ENCODE results near the gene SCYL1.
A peak's percentile ranks its signal among the peaks of the same experiment; 100 is the strongest.

SCYL1 gene

DNA sequence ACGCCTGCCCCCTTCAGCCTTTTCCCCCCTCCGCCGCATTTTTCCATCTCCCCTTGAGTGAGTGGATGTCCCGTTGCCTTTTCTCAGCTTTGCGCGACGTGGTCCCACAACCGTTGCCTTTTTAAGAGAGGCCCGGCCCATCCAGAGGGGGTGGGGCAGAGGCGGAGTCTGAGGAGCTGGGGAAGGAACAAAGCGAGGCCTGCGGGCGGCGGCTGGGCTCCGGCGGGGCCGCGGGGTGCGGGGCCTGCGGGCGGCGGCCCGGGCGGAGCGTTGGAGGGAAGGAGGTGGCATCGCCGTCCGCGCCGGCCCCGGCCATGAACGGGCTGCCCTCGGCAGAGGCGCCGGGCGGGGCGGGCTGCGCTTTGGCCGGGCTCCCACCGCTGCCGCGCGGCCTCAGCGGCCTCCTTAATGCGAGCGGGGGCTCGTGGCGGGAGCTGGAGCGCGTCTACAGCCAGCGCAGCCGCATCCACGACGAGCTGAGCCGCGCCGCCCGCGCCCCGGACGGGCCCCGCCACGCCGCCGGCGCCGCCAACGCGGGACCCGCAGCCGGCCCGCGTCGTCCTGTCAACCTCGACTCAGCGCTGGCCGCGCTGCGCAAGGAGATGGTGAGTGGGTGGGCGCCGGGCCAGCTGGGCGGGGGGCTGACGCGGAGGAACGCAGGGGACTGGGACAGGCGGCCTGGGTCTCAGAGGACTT is 47.6 kb downstream of the SCYL1 start, which contains the start of gene FAM89B:
Gene FAM89B (plus strand): TSS at position 183 of the 696 bp plus-strand sequence. CDS start 132 bp downstream, at position 315.
- DNase-seq, result peak; percentile 76

DNA sequence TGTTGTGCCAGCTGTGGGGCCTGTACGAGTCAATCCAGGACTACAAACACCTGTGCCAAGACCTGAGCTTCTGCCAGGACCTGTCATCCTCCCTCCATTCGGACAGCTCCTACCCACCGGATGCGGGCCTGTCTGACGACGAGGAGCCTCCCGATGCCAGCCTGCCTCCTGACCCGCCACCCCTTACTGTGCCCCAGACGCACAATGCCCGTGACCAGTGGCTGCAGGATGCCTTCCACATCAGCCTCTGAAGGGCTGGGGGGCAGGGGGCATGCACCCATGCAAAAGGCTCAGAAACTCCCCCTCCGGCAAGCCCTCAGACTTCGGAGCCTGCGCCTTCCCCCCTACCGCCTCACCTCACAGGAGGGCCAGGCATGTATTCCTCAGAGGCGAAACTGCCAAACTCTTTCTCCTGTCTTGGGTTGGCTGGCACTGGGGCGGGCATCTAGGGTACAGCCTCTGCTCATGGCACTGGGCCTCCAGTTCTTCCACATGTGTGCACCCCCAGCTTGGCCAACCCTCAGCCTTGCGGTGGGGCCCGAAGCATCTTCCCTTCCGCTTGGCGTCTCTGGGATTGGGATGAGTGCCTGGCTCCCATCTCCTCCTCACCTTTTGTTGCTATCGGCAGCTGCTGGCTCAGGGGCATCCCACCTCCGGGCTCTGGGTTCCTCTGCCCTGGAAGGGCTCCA is 48.7 kb downstream of the SCYL1 start:
- no peak for DNase-seq

DNA sequence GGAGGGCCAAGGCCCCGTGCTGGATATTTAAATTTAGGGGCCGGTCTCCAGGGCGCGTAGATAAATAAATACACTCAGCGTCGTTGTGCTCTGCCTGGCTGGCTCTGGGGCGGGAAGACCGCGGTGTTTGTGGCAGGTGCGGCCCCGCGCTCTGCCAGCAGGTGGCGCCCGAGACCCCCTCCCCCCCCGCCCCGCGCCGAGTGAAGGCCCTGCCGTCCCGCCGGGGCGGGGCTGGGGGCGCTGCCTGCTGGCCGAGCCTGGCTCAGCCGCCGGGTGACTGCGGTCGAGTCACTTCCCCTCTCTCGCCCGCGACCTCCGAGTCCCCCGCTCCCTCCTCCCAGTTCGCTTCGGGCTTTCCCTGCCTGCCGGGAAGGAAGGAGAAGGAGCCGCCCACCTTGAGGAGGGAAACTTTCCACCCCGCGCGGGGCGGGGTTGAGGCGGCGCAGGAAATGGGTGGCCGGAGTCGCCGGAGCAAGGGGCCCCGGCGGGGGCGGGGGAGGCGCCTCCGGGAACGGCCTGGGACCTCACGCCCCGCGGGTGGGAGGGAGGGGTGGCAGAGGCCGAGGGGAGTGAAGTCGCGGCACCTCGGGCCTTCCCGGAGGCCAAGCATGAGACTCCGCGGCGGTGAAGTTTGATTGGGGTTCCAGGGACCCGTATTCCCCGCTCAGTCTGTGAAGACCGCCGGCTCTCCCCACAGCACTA is 49.4 kb downstream of the SCYL1 start:
- peak; percentile 79 for DNase-seq

DNA sequence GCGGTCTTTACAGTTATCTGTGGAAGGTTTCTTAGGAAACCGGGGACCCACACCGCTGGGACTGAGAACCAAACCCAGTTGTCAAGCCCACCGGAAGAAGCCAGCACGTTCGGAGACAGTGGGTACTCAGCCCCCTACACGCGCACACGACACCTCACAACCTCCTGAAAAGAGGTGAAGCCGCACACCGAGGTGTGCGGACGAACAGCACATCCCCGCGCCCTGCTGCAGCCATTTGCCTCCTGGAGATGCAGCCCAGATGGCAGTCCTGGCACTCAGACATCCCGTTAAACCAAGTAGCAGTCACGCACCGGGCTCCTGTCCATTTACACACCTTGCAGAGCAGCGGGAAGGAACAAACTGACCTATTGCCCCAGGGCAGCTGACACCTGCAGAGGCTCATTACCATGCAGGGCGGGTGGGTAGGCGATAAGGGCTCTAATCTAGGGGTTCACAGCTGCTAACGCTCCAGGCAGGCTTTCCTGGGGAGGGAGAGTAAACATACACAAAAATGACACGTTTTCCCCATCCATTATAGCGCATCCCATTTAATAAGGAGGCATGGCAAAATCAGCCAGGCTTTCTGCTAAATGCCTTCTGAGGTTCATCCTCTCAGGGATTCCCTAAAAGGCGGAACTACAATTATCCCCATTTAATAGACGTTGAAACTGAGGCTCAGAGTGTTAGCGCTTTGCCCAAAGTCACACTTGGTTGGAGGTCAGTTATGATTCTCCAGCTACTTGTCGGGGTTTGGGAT is 50.1 kb downstream of the SCYL1 start:
- no peak for DNase-seq

DNA sequence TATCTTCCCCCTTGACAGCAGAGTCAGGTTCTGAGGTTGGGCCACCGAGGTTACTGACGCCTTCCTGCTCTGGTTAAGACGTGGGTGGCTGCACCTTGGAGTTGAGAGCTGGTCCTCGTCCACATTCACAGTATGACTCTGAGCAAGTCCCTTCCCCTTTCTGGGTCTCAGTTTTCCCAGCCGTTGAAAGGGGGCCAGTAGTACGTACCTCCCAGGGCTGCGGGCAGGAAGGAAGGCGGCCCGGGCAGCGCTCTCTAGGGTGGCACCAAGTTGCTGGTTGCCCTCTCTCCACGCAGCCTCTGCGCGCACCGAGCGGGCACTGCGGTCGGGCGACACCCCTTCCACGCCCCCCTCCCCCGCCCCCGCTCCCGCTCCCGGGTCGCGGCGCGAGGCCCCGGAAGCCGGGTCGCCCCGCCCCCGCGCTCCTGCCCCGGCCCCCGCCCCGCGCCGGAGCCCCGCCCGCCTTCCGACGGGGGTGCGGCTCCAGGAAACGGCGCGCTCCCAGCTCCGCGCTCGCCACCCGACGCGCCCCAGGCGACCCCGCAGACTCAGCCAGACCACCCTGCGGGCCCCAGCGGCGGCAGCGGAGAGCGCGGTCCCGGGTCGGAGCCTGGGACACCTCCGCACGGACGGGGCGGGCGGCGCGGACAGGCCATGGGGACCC is 50.8 kb downstream of the SCYL1 start, which contains the start of gene EHBP1L1:
Gene EHBP1L1 (plus strand): TSS at position 486 of the 664 bp plus-strand sequence. CDS start 250 bp downstream, outside the sequence.
- peak; percentile 71 for DNase-seq

DNA sequence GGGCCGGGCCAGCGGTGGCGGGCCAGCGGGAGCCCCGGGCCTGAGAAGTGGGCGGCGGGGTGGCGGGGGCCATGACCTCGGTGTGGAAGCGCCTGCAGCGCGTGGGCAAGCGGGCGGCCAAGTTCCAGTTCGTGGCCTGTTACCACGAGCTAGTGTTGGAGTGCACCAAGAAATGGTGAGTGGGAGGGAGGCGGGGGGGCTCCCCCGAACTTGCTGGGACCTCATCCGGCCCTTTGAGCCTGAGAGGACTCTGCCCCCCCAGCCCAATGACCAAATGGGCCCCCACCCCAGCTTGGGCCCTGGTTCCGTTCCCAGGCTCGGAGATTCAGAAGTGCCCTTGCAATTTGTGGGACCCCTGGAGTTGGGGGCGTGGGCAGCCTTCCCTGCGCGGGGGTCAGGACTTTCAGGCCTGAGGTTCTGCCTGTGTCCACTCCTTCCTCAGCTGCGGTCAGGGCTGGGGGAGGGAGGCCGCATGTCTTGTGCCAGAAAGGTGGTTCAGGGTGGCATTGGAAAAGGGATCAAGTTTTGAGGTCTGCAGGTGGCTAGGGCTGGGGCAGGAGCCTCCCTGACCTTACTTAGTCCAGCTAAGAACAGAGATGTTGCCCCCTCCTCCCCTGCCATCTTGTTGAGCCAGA is 51.5 kb downstream of the SCYL1 start:
- DNase-seq, result no peak

DNA sequence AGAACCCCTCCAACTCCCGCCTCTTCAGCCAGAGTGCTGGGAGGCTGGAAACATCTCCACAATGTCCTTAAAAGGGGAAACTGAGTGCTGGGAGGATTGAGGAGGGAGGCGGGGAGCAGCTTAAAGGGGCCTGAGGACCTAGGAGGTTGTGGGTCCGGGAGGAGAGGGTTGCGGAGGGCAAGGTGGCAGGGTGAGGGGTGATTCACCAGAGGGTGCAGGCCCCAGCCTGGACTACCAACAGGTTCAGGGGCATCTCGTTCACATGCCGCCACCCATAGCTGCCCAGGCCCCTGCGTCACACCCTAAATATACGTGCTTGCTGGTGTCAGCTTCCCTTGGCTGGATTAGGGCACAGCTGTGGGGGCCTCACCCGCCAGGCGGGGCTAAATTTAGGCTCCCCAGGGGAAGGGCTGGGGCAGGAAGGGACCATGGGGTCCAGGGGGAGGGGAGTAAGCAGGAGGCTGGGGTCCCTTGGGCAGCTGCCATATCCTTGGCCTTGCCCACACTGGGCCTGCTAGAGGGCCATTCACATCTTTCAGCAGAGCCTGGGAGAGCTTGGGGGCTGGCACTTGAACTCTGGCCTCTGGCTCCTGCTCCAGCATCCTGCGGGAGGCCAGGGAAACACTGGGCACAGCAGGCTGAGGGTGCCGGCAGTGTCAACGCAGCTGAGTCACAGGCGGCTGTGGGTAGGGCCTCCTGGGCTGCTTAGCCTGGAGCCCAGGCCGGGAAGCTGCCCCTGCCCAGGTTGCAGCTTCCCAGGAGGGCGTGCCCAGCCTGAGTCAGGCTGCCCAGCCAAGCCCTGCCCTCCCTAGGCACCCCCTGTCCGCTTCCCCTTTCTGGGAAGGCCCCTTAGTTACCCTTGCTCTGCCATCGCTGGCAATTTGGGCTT is 52.2 kb downstream of the SCYL1 start:
- no peak for DNase-seq

DNA sequence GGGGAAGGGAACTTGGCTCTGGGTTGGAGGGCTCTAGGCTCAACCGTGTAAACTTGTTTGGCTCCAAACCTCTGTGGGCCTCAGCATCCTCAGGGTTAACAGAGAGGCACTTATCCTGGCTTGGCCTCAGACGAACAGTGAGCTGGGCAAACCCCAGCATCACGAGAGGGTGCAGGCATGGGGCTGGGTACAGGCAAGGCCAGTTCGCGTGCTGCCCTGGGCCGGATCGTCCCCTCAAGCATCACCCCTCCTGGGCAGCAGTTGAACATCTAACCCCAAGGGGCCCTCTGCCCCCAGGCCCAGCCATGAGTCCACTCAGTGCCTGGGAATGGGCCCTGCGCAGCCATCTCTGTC is 52.9 kb downstream of the SCYL1 start:
- no peak for DNase-seq

DNA sequence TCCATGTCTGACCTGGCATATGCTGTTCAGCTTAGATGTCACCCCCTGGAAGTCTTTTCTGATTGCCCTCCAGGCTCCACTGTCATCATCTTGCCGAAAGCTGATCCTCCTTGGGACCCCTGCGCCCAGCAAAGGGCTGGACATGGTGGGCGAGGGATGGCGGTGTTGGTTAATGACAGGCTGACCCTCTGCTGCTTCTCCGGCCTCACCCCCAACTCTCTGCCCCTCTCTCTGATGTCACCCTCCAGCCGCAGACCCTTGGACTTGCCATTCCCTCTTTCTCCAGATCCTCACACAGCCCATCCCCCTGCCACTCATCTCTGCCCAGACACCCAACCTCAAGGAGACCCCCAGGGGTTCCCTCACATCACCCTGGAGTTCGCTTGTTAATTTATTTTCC is 53.3 kb downstream of the SCYL1 start:
- no peak for DNase-seq

DNA sequence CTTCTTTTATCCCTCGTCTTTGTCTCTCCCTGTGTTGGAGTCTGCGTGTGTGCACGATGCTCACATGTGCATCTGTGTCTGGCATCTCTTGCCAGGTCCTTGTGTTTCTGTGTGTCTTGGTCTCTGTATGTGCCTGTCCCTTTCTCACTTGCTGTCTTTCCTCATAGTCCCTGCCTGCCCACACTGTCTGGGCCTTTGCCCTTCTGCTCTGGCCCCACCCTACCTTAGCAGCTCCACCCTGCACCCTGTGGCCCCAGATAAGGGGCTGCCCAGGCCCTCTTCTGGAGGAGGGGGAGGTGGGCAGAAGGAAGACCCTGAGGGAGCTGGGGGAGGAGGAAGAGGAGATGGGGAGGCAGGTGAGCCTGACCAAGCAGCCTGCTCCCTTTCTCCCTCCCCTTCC is 53.8 kb downstream of the SCYL1 start:
- no peak for DNase-seq

DNA sequence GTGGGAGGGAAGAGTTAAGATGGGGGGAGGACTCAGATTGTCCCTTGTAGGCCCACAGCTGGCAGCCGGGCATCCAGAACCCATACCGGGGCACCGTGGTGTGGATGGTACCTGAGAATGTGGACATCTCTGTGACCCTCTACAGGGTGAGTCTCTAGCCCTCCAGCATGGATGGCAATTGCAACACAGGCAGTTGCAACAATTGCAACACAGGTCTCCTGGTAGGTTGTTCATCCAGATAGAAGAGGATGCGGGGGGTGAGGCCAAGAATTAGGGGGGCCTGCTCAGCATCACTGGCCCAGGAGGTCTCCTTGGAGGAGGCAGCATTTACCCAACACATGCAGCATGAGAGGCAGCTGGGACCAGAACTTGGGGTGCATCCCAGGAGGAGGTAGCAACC is 54.4 kb downstream of the SCYL1 start:
- no peak for DNase-seq

DNA sequence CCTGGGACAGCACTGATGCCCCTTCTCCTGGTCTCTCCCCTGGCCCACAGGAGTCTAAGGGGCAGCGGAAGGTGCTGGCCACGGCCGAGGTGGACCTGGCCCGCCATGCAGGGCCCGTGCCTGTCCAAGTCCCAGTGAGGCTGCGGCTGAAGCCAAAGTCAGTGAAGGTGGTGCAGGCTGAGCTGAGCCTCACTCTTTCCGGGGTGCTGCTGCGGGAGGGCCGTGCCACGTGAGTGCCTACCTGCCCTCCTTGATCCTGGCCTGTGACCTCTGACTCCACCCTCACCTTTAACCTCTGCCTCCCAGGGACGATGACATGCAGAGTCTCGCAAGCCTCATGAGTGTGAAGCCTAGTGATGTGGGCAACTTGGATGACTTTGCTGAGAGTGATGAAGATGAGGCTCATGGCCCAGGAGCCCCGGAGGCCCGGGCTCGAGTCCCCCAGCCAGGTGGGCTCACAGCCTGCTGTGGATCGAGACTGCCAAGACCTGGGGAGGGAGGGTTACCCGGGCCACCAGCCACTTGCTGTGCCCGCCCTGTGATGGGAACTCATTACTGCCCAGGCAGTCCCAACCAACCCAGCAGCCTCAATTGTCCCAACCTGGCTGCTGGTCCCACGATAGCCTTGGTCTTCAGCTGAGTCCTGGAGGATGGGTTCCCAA is 55.3 kb downstream of the SCYL1 start:
- no peak for DNase-seq

DNA sequence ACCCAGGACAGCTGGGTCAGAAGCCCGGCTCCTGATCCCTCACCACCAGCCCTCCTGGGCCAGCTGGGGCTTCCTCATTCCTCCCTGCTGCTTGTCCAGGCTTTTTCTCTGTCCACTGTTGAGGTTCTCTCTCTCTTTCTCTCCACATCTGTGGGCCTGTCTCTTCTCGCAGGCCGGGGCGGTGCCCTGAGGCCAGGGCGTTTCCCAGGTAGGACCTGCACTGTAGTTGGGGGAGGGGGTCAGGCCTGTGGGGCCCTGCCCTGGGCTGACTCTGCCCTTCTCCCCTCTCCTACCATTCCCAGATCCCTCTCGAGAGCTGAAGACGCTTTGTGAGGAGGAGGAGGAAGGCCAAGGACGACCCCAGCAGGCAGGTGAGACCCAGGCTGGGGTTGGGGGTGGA is 55.9 kb downstream of the SCYL1 start:
- no peak for DNase-seq

DNA sequence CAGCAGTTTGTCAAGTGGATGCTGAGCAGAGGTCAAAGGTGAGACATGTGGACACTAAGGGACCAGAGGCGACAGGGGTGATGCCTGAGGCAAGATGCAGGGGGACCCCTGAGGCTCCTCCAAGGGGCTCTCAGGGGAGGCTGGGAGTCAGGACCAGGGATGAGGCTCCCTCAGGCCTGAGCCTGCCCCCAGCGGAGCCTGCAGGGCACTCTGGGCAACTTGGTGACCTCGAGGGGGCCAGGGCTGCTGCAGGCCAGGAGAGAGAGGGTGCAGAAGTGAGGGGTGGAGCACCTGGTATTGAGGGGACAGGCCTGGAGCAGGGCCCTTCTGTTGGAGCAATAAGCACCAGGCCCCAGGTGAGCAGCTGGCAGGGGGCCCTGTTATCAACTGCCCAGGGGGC is 57.0 kb downstream of the SCYL1 start:
- DNase-seq, result no peak

DNA sequence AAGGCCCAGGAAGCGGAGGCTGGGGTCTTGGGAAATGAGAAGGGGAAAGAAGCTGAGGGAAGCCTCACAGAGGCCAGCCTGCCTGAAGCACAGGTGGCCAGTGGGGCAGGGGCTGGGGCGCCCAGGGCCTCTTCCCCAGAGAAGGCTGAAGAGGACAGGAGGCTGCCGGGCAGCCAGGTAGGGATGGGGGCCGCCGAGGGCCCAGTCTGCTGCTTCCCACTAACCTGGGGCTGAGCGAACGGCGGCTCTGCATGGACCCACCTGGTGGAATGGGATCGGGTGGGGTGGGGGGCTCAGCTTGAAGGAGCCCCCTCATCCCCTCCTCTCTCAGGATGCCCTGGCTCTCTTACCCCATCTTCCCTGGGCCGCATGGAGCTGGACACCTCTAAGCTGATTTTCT is 58.7 kb downstream of the SCYL1 start:
- no peak for DNase-seq

DNA sequence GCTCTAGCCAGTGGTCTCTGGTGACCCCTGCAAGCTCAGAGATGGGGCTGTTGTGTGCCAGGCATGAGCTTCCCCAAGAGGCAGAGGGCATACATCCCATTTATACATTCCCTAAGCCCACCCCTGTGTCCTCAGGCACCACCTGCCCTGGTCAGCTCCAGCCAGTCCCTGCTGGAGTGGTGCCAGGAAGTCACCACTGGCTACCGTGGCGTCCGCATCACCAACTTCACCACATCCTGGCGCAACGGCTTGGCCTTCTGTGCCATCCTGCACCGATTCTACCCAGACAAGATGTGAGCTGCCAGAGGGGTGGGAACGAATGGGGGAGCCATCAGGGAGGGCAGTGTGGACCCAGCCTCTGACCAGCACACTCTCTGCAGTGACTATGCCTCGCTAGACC is 59.2 kb downstream of the SCYL1 start:
- DNase-seq, result no peak

DNA sequence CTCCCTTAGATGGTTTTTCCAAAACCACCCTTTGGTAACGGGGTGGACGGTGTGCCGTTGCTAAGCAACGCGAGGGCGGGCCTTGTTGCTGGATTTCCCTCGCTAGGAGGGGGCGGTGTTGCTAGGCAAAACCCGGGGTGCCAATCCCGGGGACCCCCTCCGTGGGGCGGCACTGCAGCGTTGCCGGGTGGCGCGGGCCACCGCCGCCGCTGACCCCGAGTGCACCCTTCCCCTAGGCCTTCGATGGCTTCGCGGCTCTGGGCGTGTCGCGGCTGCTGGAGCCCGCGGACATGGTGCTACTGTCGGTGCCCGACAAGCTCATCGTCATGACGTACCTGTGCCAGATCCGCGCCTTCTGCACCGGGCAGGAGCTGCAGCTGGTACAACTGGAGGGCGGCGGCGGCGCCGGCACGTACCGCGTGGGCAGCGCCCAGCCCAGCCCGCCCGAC is 59.9 kb downstream of the SCYL1 start:
- no peak for DNase-seq

DNA sequence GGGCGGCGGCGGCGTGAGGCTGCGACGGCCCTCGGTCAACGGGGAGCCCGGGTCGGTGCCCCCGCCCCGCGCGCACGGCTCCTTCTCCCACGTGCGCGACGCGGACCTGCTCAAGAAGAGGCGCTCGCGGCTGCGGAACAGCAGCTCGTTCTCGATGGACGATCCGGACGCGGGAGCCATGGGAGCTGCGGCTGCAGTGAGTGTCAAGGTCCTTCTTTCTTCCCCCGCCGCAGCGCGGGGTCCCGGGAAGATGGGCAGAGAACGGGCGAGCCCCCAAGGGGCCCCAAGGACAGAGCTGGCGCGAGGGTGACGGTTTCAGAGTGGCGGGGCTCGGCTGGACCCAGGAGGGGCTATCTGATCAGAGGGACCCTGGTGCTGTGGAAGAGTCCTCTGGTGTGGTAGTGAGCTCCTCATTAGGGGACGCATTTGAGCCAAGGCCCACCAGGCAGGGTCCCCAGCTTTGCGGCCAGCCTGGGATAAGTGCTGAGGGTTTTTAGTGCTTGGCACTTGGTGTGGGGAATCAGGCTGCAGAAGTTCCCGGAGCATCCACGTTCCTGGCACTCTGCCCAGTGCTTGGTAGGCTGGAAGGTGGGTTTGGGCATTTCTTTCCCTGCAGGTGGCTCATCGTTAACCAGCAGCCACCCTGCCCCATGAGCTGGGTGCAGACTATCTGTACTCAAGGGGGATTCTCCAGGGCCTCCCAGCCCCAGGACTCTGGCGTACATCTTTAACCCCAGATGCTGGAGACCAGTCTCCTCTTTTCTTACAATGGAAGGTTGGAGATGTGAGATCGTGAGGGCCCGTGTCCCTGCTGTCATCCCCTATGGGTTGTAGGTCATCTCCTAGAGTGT is 60.7 kb downstream of the SCYL1 start:
- DNase-seq, result no peak

DNA sequence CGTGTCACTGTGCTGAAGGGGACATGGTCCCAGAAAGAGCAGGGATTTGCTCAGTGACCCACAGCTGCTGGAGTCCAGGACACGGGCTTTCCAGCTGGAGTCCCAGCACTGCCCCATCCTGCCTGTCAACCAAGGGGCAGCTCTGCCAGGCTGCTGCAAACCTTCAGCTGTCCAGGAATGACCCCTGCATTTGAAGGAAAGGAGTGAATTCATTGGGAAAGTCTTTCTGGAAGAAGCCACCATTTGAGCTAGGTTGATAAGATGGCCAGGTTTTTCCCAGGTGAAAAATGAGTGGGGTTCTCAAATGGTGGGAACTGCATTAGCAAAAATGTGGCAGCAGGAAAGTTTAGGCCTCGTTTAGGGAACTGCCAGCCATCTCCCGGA is 61.4 kb downstream of the SCYL1 start:
- no peak for DNase-seq
